Activated CD8-positive, alpha-beta memory T cell treated with anti-CD3 and anti-CD28 coated beads, Interleukin-2, amount 10 ng/mL, durations not matched to agents 7 days and 5 days (primary cell): Measurements from ENCODE around the gene CCDC80. TPM values are rescaled to one million over a fixed set of nuclear protein-coding genes. Genes with fewer than 3 reads are reported as not detected.
A peak's percentile ranks its signal among the peaks of the same experiment; 100 is the strongest.

Source experiments
- ATAC-seq: fragments of 150-1000 bp; cut with Tn5 transposase; one replicate; pipeline ENCODE4 v1.10.0; 2021; ENCODE audit warnings: moderate library complexity
- CTCF ChIA-PET: fragments of 350-600 bp; sonication (Branson Sonifier 250); formaldehyde crosslinking; loops from one replicate; lab custom pipeline; 2021; ENCODE audit warnings: antibody characterized with exemption; lab: Charles Lee
- DNase-seq: peaks from one replicate; pipeline ENCODE4 v3.0.0-alpha.2; 2020
- H3K27ac Mint-ChIP-seq: one replicate; pipeline ENCODE4 v1.8.0; 2021; ENCODE audit warnings: mild to moderate bottlenecking, mixed read lengths
- H3K27me3 Mint-ChIP-seq: one replicate; pipeline ENCODE4 v1.8.0; 2021; ENCODE audit warnings: mixed read lengths
- H3K36me3 Mint-ChIP-seq: one replicate; pipeline ENCODE4 v1.8.0; 2021; ENCODE audit warnings: mild to moderate bottlenecking, mixed read lengths
- H3K4me1 Mint-ChIP-seq: one replicate; pipeline ENCODE4 v1.8.0; 2021; ENCODE audit warnings: mixed read lengths
- H3K4me3 Mint-ChIP-seq: one replicate; pipeline ENCODE4 v1.8.0; 2021; ENCODE audit warnings: mild to moderate bottlenecking, moderate library complexity, mixed read lengths
- H3K9me3 Mint-ChIP-seq: one replicate; pipeline ENCODE4 v1.8.0; 2022; ENCODE audit warnings: low read depth, mixed read lengths
- total RNA-seq, 2 experiments: library from RNA; stranded (reverse); gene quantifications; one replicate each; pipeline ENCODE4 v1.2.3, GENCODE V29; 2021

Gene CCDC80
- total RNA-seq, 2 experiments from 2014 or later: 0.35 to 1.5 TPM

- Mint-ChIP-seq H3K9me3 (no peaks in the 10 kb centered on the region), H3K36me3 (peaks cover 32% of the 10 kb centered on the region), H3K27ac (peak within 1 kb of the TSS; percentile 95), H3K4me1 (peaks cover 32% of the 10 kb centered on the region), H3K4me3 (peak within 1 kb of the TSS; percentile 95), H3K27me3 (no peaks in the 10 kb centered on the region)
- ATAC-seq (peak; percentile 82), DNase-seq (peak; percentile 99)
- CTCF ChIA-PET: interaction anchor here (1.3 to 1.8 kb wide), 5 partner anchors 11 to 451 kb away, joined by 3 to 5 read pairs (median 4); no protein-coding TSS in a partner anchor
These were observed 79.0 kb downstream of the CCDC80 start, which contains the start of the genes ATG3 and SLC35A5 for GRCh38 chr3:112561734-112562529. ATG3 (minus strand) TSS chr3:112561962; CDS start chr3:112561528, 434 bp downstream. SLC35A5 (plus strand) TSS chr3:112562045; CDS start chr3:112563404, 1,359 bp downstream.

GRCh38 chr3:112561484-112561733, 79.5 kb downstream of the CCDC80 start:
- H3K36me3 Mint-ChIP-seq: peaks cover 30% of the 10 kb centered on the region
- no peaks in the 10 kb centered on the region for H3K9me3 Mint-ChIP-seq
- DNase-seq: no peak
- peak overlapping the region; percentile 95 for H3K27ac Mint-ChIP-seq
- peak; percentile 63 for ATAC-seq
- peaks cover 32% of the 10 kb centered on the region for H3K4me1 Mint-ChIP-seq
- H3K4me3 Mint-ChIP-seq: peak overlapping the region; percentile 95
- CTCF ChIA-PET: interaction anchor here (1.3 to 1.8 kb wide), 4 partner anchors 10 to 444 kb away, joined by 3 to 5 read pairs (median 4); no protein-coding TSS in a partner anchor
- no peaks in the 10 kb centered on the region for H3K27me3 Mint-ChIP-seq

DNA sequence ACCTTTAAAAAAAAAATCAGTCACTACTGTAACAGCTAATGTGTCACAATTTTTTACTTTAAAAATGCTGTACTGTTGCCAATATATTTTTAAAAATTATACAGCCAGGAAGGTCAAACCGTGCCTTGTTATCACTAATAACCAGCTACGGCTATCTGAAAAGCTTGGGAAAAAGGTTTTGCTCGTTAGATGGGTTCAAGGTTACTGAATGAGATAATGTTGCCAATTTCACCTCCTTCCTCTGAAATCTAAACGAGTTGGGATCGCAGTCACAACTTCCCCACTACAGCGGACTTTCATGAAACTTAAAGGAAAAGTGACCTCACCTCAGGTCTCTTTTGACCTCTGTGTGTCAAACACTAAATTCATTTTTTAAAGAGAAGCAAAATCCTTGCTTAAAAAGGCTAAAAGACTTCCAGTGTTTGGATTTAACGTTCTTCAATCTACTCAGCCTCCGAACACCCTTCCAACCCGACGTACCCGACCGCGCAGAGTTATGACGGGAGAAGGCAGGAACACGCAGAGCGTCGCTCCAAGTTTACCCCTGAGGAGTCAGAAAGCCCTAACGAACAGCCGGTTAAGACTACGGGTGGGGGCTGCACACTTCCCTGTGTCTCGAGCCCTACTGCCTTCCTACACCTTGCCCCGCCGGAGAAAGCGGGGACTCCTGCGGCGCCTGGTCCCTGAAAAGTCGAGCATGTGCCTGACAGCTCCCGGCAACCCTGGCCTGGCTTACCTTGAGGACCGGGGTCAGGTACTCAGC, 80.0 kb downstream of the CCDC80 start:
- Mint-ChIP-seq H3K4me3 (peak overlapping the region; percentile 95), H3K36me3 (peaks cover 29% of the 10 kb centered on the region), H3K27me3 (no peaks in the 10 kb centered on the region), H3K27ac (peak overlapping the region; percentile 95), H3K9me3 (no peaks in the 10 kb centered on the region), H3K4me1 (peaks cover 34% of the 10 kb centered on the region)
- ATAC-seq (peak; percentile 30), DNase-seq (peak; percentile 90)
- CTCF ChIA-PET: interaction anchor here (0.8 to 1.8 kb wide), 4 partner anchors 10 to 22 kb away, joined by 3 to 5 read pairs (median 4); no protein-coding TSS in a partner anchor

DNA sequence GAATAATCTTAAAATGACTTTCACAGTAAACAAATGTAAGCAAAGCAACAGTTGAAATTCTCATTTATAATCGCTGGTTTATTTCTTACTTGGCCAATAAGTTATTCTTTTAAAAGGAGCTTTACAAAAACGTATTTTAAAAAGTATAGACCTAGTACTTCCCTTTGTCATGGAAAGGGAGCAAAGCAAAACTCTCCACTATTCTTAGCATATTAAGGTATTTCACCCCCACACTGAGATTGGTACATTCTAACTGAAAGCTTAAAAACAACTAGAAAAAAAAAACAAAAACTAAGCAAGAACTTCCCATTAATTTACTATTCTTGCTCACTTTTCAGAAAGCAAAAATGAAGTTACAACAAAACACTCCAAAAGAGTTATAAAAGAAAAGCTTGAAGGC, 80.6 kb downstream of the CCDC80 start:
- Mint-ChIP-seq H3K27me3 (no peaks in the 10 kb centered on the region), H3K27ac (peak overlapping the region; percentile 95), H3K36me3 (peaks cover 33% of the 10 kb centered on the region), H3K9me3 (no peaks in the 10 kb centered on the region), H3K4me3 (peak overlapping the region; percentile 95), H3K4me1 (peaks cover 40% of the 10 kb centered on the region)
- no peak for ATAC-seq
- no peak for DNase-seq
- CTCF ChIA-PET: interaction anchor here (0.8 to 1.3 kb wide), 2 partner anchors 10 to 12 kb away, joined by 3 to 4 read pairs; no protein-coding TSS in a partner anchor

DNA sequence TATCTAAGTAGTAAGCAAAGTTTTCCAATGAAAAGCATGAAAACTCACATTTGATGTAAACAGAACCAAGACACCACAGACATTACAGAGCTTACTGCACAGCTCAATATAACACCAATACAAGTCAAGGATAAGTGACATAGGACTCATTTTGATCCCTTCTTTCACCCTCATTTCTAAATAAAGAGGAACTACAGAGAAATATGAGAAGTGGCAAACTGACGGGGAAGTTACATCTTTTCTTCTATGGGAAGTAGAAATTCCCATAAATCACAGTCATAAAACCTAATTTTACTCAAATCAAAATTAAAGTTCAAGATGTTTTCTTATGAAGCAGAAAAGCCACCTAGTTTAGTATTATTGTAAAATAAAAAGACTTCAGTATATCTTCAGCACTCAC, 83.0 kb downstream of the CCDC80 start:
- no peak for ATAC-seq
- CTCF ChIA-PET: no interaction called here
- Mint-ChIP-seq H3K9me3 (no peaks in the 10 kb centered on the region), H3K27me3 (no peaks in the 10 kb centered on the region), H3K27ac (no peak overlapping the region), H3K4me3 (no peak overlapping the region), H3K4me1 (peaks cover 39% of the 10 kb centered on the region), H3K36me3 (peaks cover 40% of the 10 kb centered on the region)
- no peak for DNase-seq

GRCh38 chr3:112555535-112556170, 85.3 kb downstream of the CCDC80 start:
- ATAC-seq (no peak), DNase-seq (no peak)
- Mint-ChIP-seq H3K9me3 (no peaks in the 10 kb centered on the region), H3K36me3 (peaks cover 52% of the 10 kb centered on the region), H3K4me3 (no peak overlapping the region), H3K27ac (no peak overlapping the region), H3K4me1 (peaks cover 39% of the 10 kb centered on the region), H3K27me3 (no peaks in the 10 kb centered on the region)
- CTCF ChIA-PET: no interaction called here

- no peaks in the 10 kb centered on the region for H3K9me3 Mint-ChIP-seq
- no peaks in the 10 kb centered on the region for H3K27me3 Mint-ChIP-seq
- no peak overlapping the region for H3K27ac Mint-ChIP-seq
- CTCF ChIA-PET: interaction anchor here (1.1 to 1.5 kb wide), 3 partner anchors 10 to 18 kb away, joined by 3 to 5 read pairs (median 3); partner anchors contain the start of genes ATG3 and SLC35A5
- DNase-seq (no peak), ATAC-seq (no peak)
- peaks cover 17% of the 10 kb centered on the region for H3K4me1 Mint-ChIP-seq
- peaks cover 57% of the 10 kb centered on the region for H3K36me3 Mint-ChIP-seq
- H3K4me3 Mint-ChIP-seq: no peak overlapping the region
These were observed 90.1 kb downstream of the CCDC80 start for GRCh38 chr3:112550859-112551258.

Other genes starting within 250 kb of the CCDC80 start
- 10 to 100 TPM; 16.2 to 17.1 TPM for gene BTLA, start 141.7 kb downstream of the CCDC80 start, total RNA-seq
- 10 to 100 TPM; 68.0 to 70.6 TPM for gene ATG3, start 79.2 kb downstream of the CCDC80 start, total RNA-seq
- gene SLC35A5, start 79.1 kb downstream of the CCDC80 start, total RNA-seq: 10 to 100 TPM; 17.4 to 23.2 TPM
- not detected for gene CD200R1L, start 205.7 kb upstream of the CCDC80 start, total RNA-seq